Measurements from ENCODE around the gene AK5.

The AK5 gene

GRCh38 chr1:77333501-77333900 lies 51.7 kb downstream of the AK5 start:
- TF ChIP-seq CTCF (IDR thresholded peaks at IDR 0.05; ENCODE audit: low read depth, low read length) (no peak), POLR2A (IDR thresholded peaks at IDR 0.05; ENCODE audit: extremely low read depth, insufficient read length) (no peak), MYC (IDR thresholded peaks at IDR 0.05; ENCODE audit: low read depth, low read length) (no peak), MAX (IDR thresholded peaks at IDR 0.05; ENCODE audit: low read depth, low read length) (no peak)
- H3K4me3 ChIP-seq (ENCODE audit: low read depth, low read length): no peak overlapping the region
- DNase-seq (ENCODE audit: low read depth): no peak

- H3K4me3 ChIP-seq (ENCODE audit: low read depth, low read length): no peak overlapping the region
- TF ChIP-seq MAX (IDR thresholded peaks at IDR 0.05; ENCODE audit: low read depth, low read length) (no peak), POLR2A (IDR thresholded peaks at IDR 0.05; ENCODE audit: extremely low read depth, insufficient read length) (no peak), CTCF (IDR thresholded peaks at IDR 0.05; ENCODE audit: low read depth, low read length) (no peak), MYC (IDR thresholded peaks at IDR 0.05; ENCODE audit: low read depth, low read length) (no peak)
- DNase-seq (ENCODE audit: low read depth): no peak
Measured at GRCh38 chr1:77336729-77337128, 54.9 kb downstream of the AK5 start.

- TF ChIP-seq MYC (IDR thresholded peaks at IDR 0.05; ENCODE audit: low read depth, low read length): no peak
- no peak for TF ChIP-seq CTCF (IDR thresholded peaks at IDR 0.05; ENCODE audit: low read depth, low read length)
- TF ChIP-seq POLR2A (IDR thresholded peaks at IDR 0.05; ENCODE audit: extremely low read depth, insufficient read length): no peak
- TF ChIP-seq MAX (IDR thresholded peaks at IDR 0.05; ENCODE audit: low read depth, low read length): no peak
- no peak for DNase-seq (ENCODE audit: low read depth)
- H3K4me3 ChIP-seq (ENCODE audit: low read depth, low read length): no peak overlapping the region
Measured at GRCh38 chr1:77339326-77339725, 57.5 kb downstream of the AK5 start.

- no peak overlapping the region for H3K4me3 ChIP-seq (ENCODE audit: low read depth, low read length)
- no peak for TF ChIP-seq POLR2A (IDR thresholded peaks at IDR 0.05; ENCODE audit: extremely low read depth, insufficient read length)
- TF ChIP-seq MAX (IDR thresholded peaks at IDR 0.05; ENCODE audit: low read depth, low read length): no peak
- no peak for TF ChIP-seq CTCF (IDR thresholded peaks at IDR 0.05; ENCODE audit: low read depth, low read length)
- no peak for TF ChIP-seq MYC (IDR thresholded peaks at IDR 0.05; ENCODE audit: low read depth, low read length)
- DNase-seq (ENCODE audit: low read depth): no peak
Measured at GRCh38 chr1:77341195-77341594, 59.4 kb downstream of the AK5 start.

GRCh38 chr1:77342745-77343144 lies 60.9 kb downstream of the AK5 start:
- DNase-seq (ENCODE audit: low read depth): no peak
- no peak for TF ChIP-seq POLR2A (IDR thresholded peaks at IDR 0.05; ENCODE audit: extremely low read depth, insufficient read length)
- TF ChIP-seq MAX (IDR thresholded peaks at IDR 0.05; ENCODE audit: low read depth, low read length): no peak
- no peak for TF ChIP-seq CTCF (IDR thresholded peaks at IDR 0.05; ENCODE audit: low read depth, low read length)
- TF ChIP-seq MYC (IDR thresholded peaks at IDR 0.05; ENCODE audit: low read depth, low read length): no peak
- no peak overlapping the region for H3K4me3 ChIP-seq (ENCODE audit: low read depth, low read length)

GRCh38 chr1:77347646-77348045 lies 65.8 kb downstream of the AK5 start:
- peak; percentile 22 for DNase-seq (ENCODE audit: low read depth)
- no peak for TF ChIP-seq CTCF (IDR thresholded peaks at IDR 0.05; ENCODE audit: low read depth, low read length)
- no peak for TF ChIP-seq MAX (IDR thresholded peaks at IDR 0.05; ENCODE audit: low read depth, low read length)
- no peak for TF ChIP-seq MYC (IDR thresholded peaks at IDR 0.05; ENCODE audit: low read depth, low read length)
- TF ChIP-seq POLR2A (IDR thresholded peaks at IDR 0.05; ENCODE audit: extremely low read depth, insufficient read length): no peak
- H3K4me3 ChIP-seq (ENCODE audit: low read depth, low read length): no peak overlapping the region

All from NB4 (cell line).